NCI-H524 (cell line): ENCODE results near the gene FBXL17.
A peak's percentile ranks its signal among the peaks of the same experiment; 100 is the strongest.
"Not testable (repeated sequence)": the region's sequence is repeated elsewhere in the genome, so short reads cannot be mapped to it uniquely, and the experiment has no call there.

Experiments
- DNase-seq, 2 experiments: peaks; one replicate each; lab custom pipeline; 2025; lab: John Stamatoyannopoulos, UW

Gene FBXL17

DNA sequence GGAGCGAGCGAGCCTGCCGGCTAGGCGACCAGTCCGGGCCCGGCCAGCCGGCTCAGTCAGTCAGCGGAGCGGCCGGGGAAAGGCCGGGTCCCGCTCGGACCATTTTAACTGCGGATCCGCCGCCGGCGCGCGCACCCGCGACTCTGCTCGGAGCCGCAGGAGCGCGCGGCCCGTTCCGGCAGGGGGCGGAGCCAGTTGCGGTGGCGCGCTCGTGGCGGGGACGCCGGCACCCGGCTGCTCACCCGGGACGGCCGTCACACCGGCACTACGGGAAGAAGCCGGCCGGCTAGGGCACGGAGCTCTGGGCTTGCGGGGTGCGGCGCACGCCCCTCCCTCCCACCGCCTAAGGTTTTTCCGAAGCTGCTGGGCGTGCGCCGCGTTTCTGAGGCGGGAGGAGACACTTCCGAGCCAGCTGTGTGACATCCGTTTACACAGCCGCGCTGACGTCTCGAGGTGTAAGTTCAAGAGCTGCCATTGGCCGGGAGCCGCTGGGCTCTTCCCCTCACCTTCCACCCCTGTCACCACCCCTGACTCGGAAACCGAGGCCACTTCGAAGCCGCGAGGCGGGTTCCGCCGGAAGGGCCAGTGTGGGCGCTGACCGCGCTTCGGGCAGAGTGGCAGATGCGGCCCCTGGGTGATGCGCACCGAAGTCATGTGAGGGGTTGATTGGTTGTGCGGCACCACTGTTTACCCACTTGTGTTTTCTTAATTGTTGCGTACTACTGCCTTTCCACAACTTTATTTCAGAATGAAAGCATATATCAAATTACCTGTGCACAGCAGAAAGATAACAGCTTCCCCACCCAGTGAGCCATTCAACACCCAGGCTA is at the start of gene FBXL17:
TSS of gene FBXL17 (minus strand) at position 145 of the 830 bp plus-strand sequence.
- DNase-seq: peak; percentile 86 to 91

DNA sequence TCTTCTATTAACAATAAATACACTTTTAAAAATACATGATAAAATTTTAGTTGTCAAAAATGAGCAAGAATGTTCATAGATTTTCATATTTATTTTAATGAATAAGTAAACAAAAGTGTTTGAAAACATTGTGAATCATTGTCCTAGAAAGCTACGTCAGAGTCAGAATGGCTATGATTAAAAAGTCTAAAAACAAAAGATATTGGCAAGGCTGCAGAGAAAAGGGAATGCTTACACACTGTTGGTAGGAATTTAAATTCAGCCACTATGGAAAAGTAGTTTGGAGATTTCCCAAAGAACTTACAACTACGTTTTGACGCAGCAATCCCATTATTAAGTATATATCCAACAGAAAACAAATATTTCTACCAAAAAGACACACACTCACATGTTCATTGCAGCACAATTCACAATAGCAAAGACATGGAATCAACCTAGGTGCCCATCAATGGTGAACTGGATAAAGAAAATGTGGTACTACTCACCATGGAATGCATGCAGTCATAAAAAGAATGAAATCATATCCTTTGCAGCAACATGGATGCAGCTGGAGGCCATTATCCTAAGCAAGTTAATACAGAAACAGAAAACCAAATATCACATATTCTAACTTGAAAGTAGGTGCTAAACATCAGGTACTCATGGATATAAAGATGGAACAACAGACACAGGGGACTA is 49.2 kb upstream of the FBXL17 start:
- no peak for DNase-seq

- DNase-seq: no peak
Measured at GRCh38 chr5:108421713-108422112, 39.8 kb upstream of the FBXL17 start.

GRCh38 chr5:108420755-108421154 is 38.9 kb upstream of the FBXL17 start:
- DNase-seq: no peak

GRCh38 chr5:108420158-108420557 is 38.3 kb upstream of the FBXL17 start:
- no peak for DNase-seq

GRCh38 chr5:108418197-108418596 is 36.3 kb upstream of the FBXL17 start:
- DNase-seq: no peak

DNA sequence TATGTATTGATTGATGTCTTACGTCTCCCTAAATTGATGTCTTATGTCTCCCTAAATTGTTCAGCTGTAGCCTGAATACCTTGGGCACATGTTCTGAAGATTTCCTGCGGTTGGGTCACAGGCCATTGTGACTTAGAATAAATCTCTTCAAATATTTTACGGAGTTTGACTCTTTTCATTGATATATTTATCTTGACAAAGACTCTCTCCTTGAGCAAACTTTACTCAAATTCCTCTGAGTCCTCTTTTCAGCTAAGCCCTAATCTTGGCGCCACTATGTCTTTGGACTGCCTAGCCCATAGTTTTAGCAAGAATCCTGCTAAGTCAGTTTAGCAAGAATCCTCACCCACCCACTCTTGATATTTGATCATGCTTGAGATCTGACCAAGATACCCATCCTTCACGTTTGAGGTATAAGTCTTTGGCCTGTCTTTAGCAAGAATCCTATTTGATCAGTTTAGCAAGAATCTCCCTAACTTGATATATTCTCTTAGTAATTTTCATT is 35.3 kb upstream of the FBXL17 start:
- no peak for DNase-seq

GRCh38 chr5:108415726-108416125 is 33.8 kb upstream of the FBXL17 start:
- no peak for DNase-seq

GRCh38 chr5:108409786-108410185 is 27.9 kb upstream of the FBXL17 start:
- DNase-seq: no peak

DNA sequence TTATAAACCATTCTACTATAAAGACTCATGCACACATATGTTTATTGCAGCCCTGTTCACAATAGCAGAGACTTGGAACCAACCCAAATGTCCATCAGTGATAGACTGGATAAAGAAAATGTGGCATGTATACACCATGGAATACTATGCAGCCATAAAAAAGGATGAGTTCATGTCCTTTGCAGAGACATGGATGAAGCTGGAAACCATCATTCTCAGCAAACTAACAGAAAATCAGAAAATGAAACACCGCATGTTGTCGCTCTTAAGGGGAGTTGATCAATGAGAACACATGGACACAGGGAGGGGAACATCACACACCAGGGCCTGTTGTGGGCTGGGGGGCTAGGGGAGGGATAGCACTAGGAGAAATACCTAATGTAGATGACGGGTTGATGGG is 23.3 kb upstream of the FBXL17 start:
- DNase-seq: not testable (repeated sequence)

DNA sequence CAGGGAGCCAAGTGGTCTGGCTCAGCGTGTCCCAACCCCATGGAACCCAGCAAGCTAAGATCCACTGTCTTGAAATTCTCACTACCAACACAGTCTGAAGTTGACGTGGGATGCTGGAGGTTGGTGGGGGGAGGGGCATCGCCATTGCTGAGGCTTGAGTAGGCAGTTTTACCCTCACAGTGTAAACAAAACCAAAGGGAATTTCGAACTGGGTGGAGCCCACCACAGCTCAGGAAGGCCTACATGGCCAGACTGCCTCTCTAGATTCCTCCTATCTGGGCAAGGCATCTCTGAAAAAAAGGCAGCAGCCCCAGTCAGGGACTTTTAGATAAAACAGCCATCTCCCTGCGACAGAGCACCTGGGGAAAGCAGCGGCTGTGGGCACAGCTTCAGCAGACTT is 17.1 kb upstream of the FBXL17 start:
- no peak for DNase-seq

DNA sequence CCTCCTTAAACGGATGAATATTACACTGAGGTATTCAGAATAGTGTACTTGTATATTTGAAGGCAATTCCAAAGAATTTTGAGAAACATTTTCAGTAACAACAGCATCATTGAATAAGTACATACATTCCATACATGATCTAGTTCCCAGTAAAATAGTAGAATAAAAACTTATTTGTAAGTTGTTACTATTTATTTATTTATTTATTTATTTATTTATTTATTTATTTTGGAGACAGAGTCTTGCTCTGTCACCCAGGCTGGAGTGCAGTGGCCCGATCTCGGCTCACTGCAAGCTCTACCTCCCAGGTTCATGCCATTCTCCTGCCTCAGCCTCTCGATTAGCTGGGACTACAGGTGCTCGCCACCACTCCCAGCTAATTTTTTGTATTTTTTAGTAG is 14.9 kb upstream of the FBXL17 start:
- DNase-seq: not testable (repeated sequence)

- DNase-seq: no peak
Measured at GRCh38 chr5:108387758-108388157, 5.9 kb upstream of the FBXL17 start.

GRCh38 chr5:108386345-108387061 is 4.6 kb upstream of the FBXL17 start:
- DNase-seq: peak in 1 of 2 experiments; percentile 36

DNA sequence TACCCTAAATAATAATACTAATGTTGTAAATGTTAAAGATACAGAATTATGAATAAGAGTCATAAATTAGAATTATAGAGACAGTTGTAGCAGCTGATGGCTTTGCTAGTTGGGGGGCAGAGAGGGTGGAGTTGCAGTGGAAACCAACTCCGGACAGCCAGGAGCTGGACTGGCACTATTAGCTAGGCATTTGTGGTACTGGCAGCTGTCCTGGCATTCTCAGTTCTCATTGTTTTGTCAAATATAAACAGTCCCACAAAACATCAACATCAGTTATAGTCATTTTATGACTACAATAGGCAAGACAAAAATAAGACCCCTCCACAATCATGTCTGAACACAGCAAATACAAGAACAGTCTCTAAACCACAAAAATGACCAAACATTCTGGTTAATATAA is 2.8 kb upstream of the FBXL17 start:
- DNase-seq: no peak

DNA sequence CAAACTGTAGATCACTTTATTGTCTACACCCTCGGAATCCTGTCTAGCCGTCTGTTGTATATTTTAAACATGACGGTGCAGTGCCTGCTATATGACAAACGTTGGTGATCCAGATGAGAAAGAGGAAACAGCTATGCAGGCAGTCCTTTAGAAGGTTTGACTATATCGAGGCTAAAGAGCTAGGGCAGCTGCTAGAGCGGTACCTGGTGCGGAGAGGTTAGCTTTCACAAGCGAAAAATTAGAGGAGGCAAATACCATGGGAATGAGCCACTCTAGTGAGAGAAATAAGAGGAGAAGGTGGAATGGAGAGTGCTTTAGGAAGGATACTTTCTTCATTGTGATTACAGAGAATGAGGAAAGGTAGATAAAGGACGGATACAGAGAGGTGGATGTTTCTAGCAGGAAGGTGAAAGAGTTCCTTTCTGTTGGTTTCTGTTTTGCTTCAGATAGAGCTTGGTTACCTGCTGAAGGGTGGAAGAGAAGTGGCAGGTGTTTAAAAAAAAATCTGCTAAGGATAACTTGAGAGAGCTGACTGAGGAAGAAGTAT is 959 bp upstream of the FBXL17 start:
- no peak for DNase-seq

GRCh38 chr5:108381350-108381953 is 446 bp downstream of the FBXL17 start:
- peak; percentile 5 to 72 for DNase-seq

- DNase-seq: peak; percentile 31 to 52
Measured at GRCh38 chr5:108380531-108381349, 1.2 kb downstream of the FBXL17 start.

DNA sequence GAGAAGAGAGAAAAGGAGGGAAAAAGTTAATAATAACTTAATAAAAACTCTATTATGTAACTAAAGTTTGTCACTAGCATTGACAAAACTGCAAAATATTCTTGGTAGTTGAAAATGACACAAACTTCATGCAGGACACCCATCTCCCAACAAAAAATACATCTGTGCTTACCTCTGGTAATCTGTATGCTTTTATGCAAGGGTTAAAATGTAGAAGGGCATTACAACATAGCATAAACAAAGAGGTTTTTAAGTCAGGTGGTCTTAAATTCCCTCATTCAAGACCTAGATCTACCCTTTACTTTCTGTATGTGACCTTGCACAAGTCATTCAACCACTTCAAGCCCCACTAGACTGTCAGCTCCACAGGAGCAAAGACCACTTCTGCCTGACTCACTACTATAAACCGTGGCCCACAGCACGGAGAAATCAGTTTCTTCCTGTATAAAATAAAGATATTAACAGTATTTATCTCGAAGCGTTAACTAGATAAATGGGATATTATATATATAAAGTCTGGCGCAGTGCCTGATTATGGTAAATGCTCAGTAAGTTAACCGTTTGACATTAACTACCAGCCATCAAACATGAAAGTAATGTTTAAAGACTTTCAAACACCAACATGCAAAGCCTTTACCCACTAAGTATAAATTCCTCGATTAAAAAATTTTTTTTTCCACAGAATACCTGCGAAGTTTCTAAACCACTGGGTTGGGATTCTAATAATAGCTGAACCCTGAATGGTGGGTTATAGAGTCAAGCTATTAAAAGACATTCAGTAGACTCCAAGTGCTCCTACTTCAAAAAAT is 2.0 kb downstream of the FBXL17 start:
- peak in 1 of 2 experiments; percentile 11 for DNase-seq

DNA sequence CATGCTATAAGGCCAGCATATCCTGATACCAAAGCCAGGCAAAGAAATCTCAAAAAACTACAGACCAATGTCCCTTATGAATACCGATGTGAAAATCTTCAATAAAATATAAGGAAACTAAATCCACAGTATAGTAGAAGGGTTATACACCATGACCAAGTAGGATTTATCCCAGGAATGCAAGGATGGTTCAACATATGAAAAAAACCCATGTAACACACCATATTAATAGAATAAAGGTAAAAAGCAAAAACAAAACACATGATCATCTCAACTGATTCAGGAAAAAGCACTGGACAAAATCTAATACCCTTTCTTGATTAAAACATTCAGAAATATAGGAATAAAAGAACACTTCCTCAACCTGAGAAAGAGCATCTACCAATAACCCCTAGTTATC is 6.1 kb downstream of the FBXL17 start:
- DNase-seq: no peak
